Measurements from ENCODE around the gene NFS1. TPM values are rescaled to one million over a fixed set of nuclear protein-coding genes. Genes with fewer than 3 reads are reported as not detected.

NFS1 gene
- total and polyA plus RNA-seq, 2 of the 8 experiments (the other 6 are each of a cell fraction or from before 2014, with no cell fraction given) = 26.1 to 38.8 TPM

DNA sequence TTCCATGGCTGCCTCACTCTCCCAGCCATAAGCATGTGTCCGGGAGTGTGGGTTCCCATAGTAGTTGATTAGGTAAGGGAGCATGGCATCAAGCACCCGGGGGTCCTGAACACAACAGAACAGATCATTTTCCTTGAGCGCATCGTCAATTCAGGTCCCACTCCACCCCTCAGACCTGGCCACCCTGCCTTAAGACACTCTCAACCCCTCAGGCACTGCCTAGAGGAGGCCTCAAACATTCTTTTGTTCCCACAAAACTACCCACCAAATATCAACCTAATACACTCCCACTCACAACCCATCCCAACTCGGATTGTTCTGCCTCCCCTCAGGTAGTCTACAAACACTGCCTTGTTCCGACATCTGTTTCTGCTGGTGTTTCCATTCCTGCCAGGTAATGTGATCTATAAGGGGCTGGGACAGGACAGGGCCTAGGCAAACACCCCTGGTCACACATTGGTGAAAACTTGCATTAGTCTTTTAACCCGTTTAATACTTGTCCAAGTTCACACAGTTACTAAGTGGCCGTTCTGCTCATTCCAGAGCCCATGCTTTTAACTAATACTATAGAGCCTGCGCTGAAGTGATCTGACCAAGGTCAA is 1.4 kb downstream of the NFS1 start (continued):
- no peak for TF ChIP-seq JUND (IDR thresholded peaks at IDR 0.05; ENCODE audit: low read length)
- no peak for TF ChIP-seq SP2 (IDR thresholded peaks at IDR 0.05; ENCODE audit: low read length)
- TF ChIP-seq TBP (IDR thresholded peaks at IDR 0.05; ENCODE audit: low read depth, low read length) = no peak
- TF ChIP-seq TAF7 (optimal IDR thresholded peaks at IDR 0.05; ENCODE audit: borderline replicate concordance, low read depth, low read length) = no peak
- TF ChIP-seq TAF1 (IDR thresholded peaks at IDR 0.05; ENCODE audit: low read depth, low read length) = no peak
- no peak for TF ChIP-seq EGR1 (IDR thresholded peaks at IDR 0.05; ENCODE audit: borderline replicate concordance, low read depth, low read length)
- TF ChIP-seq EZH2 (IDR thresholded peaks at IDR 0.05; ENCODE audit: low read depth, low read length, severe bottlenecking) = no peak
- TF ChIP-seq SRF (IDR thresholded peaks at IDR 0.05; ENCODE audit: low read depth, low read length) = no peak
- TF ChIP-seq TCF12 (IDR thresholded peaks at IDR 0.05; ENCODE audit: low read depth, low read length) = no peak
- no peak for TF ChIP-seq JUN (IDR thresholded peaks at IDR 0.05; ENCODE audit: low read depth, low read length)
- TF ChIP-seq, protein P1, sequence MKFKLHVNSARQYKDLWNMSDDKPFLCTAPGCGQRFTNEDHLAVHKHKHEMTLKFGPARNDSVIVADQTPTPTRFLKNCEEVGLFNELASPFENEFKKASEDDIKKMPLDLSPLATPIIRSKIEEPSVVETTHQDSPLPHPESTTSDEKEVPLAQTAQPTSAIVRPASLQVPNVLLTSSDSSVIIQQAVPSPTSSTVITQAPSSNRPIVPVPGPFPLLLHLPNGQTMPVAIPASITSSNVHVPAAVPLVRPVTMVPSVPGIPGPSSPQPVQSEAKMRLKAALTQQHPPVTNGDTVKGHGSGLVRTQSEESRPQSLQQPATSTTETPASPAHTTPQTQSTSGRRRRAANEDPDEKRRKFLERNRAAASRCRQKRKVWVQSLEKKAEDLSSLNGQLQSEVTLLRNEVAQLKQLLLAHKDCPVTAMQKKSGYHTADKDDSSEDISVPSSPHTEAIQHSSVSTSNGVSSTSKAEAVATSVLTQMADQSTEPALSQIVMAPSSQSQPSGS (IDR thresholded peaks at IDR 0.05; ENCODE audit: low read length) = no peak
